ENCODE measurements around the gene CSNK2A3. TPM values are rescaled to one million over a fixed set of nuclear protein-coding genes. Genes with fewer than 3 reads are reported as not detected.

The CSNK2A3 gene
- total and polyA plus RNA-seq, 3 donors from 2014 or later, result 1.5 to 4.0 (median 3.9) TPM

GRCh38 chr11:11324090-11324489, 29.0 kb downstream of the CSNK2A3 start:
- Histone ChIP-seq H3K27me3 (no peaks in the 10 kb centered on the region), H3K9me3 (no peaks in the 10 kb centered on the region), H3K4me1 (peaks cover 7% of the 10 kb centered on the region), H3K27ac (no peak overlapping the region), H3K36me3 (ENCODE audit: low read depth, missing control alignments) (no peaks in the 10 kb centered on the region), H3K4me3 (no peak overlapping the region)
- DNase-seq, result no peak
- intact Hi-C loops (cut with DNase I; ENCODE audit: low total_unique reads), result no loop called here
- 88 to 92% methylated on average over 1 of the region's 1 CpG for WGBS, 2 donors
- no peak for TF ChIP-seq CTCF (IDR thresholded peaks at IDR 0.05)
- no peak for TF ChIP-seq POLR2A (IDR thresholded peaks at IDR 0.05)

GRCh38 chr11:11322101-11322500, 30.9 kb downstream of the CSNK2A3 start:
- no peak for DNase-seq
- Histone ChIP-seq H3K27me3 (no peaks in the 10 kb centered on the region), H3K4me1 (peaks cover 7% of the 10 kb centered on the region), H3K36me3 (ENCODE audit: low read depth, missing control alignments) (no peaks in the 10 kb centered on the region), H3K4me3 (no peak overlapping the region), H3K27ac (no peak overlapping the region), H3K9me3 (no peaks in the 10 kb centered on the region)
- TF ChIP-seq CTCF (IDR thresholded peaks at IDR 0.05), result no peak
- no peak for TF ChIP-seq POLR2A (IDR thresholded peaks at IDR 0.05)
- intact Hi-C loops (cut with DNase I; ENCODE audit: low total_unique reads), result no loop called here

- Histone ChIP-seq H3K36me3 (ENCODE audit: low read depth, missing control alignments) (no peaks in the 10 kb centered on the region), H3K27me3 (no peaks in the 10 kb centered on the region), H3K4me3 (no peak overlapping the region), H3K27ac (no peak overlapping the region), H3K4me1 (peaks cover 7% of the 10 kb centered on the region), H3K9me3 (no peaks in the 10 kb centered on the region)
- no peak for TF ChIP-seq POLR2A (IDR thresholded peaks at IDR 0.05)
- TF ChIP-seq CTCF (IDR thresholded peaks at IDR 0.05), result no peak
- intact Hi-C loops (cut with DNase I; ENCODE audit: low total_unique reads), result no loop called here
- peak; percentile 25 for DNase-seq
- WGBS, 2 donors, result 49 to 78% methylated on average over 1 to 2 of the region's 2 CpGs
Measured at GRCh38 chr11:11320825-11321224, 32.2 kb downstream of the CSNK2A3 start.

GRCh38 chr11:11318961-11319360, 34.1 kb downstream of the CSNK2A3 start:
- Histone ChIP-seq H3K9me3 (no peaks in the 10 kb centered on the region), H3K4me1 (peaks cover 14% of the 10 kb centered on the region), H3K4me3 (no peak overlapping the region), H3K27ac (no peak overlapping the region), H3K36me3 (ENCODE audit: low read depth, missing control alignments) (no peaks in the 10 kb centered on the region), H3K27me3 (no peaks in the 10 kb centered on the region)
- TF ChIP-seq CTCF (IDR thresholded peaks at IDR 0.05), result no peak
- TF ChIP-seq POLR2A (IDR thresholded peaks at IDR 0.05), result no peak
- WGBS, 2 donors, result 91 to 93% methylated on average over 4 of the region's 4 CpGs
- DNase-seq, result no peak
- intact Hi-C loops (cut with DNase I; ENCODE audit: low total_unique reads), result no loop called here

GRCh38 chr11:11318461-11318860, 34.6 kb downstream of the CSNK2A3 start:
- H3K27me3 ChIP-seq, result no peaks in the 10 kb centered on the region
- no peaks in the 10 kb centered on the region for H3K9me3 ChIP-seq
- no peak for DNase-seq
- H3K4me3 ChIP-seq, result no peak overlapping the region
- no peak overlapping the region for H3K27ac ChIP-seq
- peaks cover 19% of the 10 kb centered on the region for H3K4me1 ChIP-seq
- H3K36me3 ChIP-seq (ENCODE audit: low read depth, missing control alignments), result no peaks in the 10 kb centered on the region
- intact Hi-C loops (cut with DNase I; ENCODE audit: low total_unique reads), result no loop called here
- TF ChIP-seq CTCF (IDR thresholded peaks at IDR 0.05) (no peak), POLR2A (IDR thresholded peaks at IDR 0.05) (no peak)
- WGBS, 2 donors, result 89 to 94% methylated on average over 7 of the region's 7 CpGs
